Measurements from ENCODE around the gene KRT83. TPM values are rescaled to one million over a fixed set of nuclear protein-coding genes. Genes with fewer than 3 reads are reported as not detected.
A peak's percentile ranks its signal among the peaks of the same experiment; 100 is the strongest.

KRT83 gene
- total RNA-seq, 3 donors from 2014 or later = not detected

DNA sequence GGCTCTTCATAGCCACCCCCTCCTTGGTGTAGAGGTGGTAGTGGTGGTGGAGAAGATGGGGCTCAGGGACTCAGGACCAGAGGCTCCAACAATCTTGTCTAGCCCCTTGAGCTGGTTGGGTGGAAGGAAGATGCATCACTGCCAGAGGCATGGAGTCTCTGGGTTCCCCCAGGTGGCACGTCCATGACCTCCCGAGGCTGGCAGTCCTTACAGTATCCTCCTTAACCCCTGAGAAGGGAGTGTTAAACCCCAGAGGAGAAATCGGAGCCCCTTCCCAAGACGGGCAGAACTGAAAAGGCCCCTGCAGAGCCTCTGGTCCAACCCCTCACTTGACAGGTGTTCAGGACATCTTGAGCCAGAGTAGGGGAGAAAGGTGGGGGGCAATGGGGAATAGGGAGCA is 9.1 kb downstream of the KRT83 start:
- DNase-seq = no peak
- no peak for ATAC-seq
- intact Hi-C loops (cut with DNase I, micrococcal nuclease) = no loop called here
- Histone ChIP-seq H3K4me3 (no peak overlapping the region), H3K36me3 (ENCODE audit: low read depth) (no peaks in the 10 kb centered on the region), H3K9me3 (no peaks in the 10 kb centered on the region), H3K4me1 (ENCODE audit: low read depth) (peaks cover 8% of the 10 kb centered on the region)
- TF ChIP-seq, protein P1, sequence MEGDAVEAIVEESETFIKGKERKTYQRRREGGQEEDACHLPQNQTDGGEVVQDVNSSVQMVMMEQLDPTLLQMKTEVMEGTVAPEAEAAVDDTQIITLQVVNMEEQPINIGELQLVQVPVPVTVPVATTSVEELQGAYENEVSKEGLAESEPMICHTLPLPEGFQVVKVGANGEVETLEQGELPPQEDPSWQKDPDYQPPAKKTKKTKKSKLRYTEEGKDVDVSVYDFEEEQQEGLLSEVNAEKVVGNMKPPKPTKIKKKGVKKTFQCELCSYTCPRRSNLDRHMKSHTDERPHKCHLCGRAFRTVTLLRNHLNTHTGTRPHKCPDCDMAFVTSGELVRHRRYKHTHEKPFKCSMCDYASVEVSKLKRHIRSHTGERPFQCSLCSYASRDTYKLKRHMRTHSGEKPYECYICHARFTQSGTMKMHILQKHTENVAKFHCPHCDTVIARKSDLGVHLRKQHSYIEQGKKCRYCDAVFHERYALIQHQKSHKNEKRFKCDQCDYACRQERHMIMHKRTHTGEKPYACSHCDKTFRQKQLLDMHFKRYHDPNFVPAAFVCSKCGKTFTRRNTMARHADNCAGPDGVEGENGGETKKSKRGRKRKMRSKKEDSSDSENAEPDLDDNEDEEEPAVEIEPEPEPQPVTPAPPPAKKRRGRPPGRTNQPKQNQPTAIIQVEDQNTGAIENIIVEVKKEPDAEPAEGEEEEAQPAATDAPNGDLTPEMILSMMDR (IDR thresholded peaks at IDR 0.05) = no peak

DNA sequence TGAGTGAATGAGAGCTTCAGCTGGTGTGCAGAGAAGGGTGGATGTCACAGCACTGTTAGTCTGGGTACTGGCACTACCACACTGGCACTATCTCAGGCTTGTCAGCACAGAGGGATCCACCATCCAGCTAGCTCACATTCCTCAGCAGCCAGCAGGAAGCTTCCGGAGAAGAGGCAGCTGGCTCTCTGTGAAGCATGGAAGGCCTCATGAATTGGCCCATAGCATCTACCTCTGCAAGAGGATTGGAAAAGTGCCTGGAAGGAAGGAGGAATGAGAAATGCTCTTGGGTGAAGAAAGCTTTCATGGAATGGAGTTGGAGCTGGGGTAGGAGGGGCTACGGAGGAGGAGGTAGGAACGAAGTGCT is 9.9 kb downstream of the KRT83 start:
- peaks cover 8% of the 10 kb centered on the region for H3K4me1 ChIP-seq (ENCODE audit: low read depth)
- no peaks in the 10 kb centered on the region for H3K36me3 ChIP-seq (ENCODE audit: low read depth)
- intact Hi-C loops (cut with DNase I, micrococcal nuclease) = no loop called here
- TF ChIP-seq, protein P1 (IDR thresholded peaks at IDR 0.05) = no peak
- no peak overlapping the region for H3K4me3 ChIP-seq
- H3K9me3 ChIP-seq = no peaks in the 10 kb centered on the region
- no peak for DNase-seq
- no peak for ATAC-seq

DNA sequence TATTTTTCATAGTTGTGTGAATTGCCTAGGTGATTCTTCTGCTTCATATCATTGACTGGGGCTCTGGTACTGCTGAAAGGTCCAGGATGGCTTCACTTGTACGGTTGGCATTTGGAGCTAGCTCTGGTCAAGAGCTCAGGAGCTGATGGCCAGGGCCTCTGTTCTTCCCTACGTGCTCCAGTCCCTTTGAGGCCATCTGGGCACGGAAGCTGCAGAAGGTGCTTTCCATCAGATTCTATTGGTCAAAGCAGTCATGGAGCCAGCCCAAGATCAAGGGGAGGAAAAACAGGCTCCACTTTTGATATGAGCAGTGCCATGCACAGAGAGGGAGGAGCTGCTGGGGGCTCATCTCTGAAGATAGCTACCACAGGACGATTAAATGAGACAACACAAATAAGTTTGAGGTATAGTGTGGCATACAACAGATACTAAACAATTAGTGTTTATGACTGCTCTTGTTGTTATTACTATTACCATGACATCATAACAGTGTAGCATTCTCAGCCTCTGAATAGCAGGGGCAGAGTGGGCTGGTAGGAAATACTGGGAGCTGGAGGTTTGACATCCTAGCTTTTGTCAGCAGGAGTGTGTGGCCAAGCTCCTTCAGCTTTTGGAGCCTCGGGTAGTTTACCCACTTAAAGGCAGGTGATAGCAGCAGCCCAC is 10.4 kb downstream of the KRT83 start:
- intact Hi-C loops (cut with DNase I, micrococcal nuclease) = no loop called here
- TF ChIP-seq, protein P1 (IDR thresholded peaks at IDR 0.05) = no peak

DNA sequence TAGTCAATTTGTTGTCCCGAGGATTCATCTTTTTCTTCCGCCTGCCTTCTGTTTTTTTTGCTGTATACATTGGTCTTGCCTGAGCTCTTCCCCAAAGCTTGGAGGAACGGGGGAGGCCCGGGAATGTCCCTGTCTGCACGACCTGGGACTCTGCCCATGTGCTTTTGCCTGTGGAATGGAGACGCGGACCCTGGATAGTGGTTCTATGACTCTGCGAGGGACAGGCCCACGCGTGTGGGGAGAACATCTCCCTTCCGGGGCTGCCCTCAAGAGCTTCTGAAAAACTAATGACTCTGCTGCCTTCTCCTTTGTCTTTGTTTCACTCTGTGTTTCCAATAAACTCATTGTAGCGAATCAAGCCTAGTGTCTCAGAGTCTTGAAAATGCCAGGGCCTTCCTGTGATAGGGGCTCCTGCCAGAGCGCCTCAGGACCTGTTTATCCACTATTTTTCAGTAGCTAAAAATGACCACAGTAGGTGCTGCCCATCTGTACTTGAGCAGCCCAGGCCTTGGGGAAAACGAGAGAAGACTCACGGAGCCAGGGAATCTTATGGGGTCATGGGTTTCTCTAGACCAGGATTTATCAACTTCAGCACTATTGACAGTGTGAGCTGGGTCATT is 12.3 kb downstream of the KRT83 start:
- Histone ChIP-seq H3K4me1 (ENCODE audit: low read depth) (peaks cover 8% of the 10 kb centered on the region), H3K9me3 (no peaks in the 10 kb centered on the region), H3K4me3 (no peak overlapping the region), H3K36me3 (ENCODE audit: low read depth) (no peaks in the 10 kb centered on the region)
- DNase-seq = no peak
- ATAC-seq = no peak
- intact Hi-C loops (cut with DNase I, micrococcal nuclease) = no loop called here
- TF ChIP-seq, protein P1 (IDR thresholded peaks at IDR 0.05) = no peak

More for the DNA sequence above, 10.4 kb downstream of the KRT83 start:
- H3K36me3 ChIP-seq (ENCODE audit: low read depth) = no peaks in the 10 kb centered on the region
- ATAC-seq = no peak
- no peak for DNase-seq
- H3K4me3 ChIP-seq = no peak overlapping the region
- H3K9me3 ChIP-seq = no peaks in the 10 kb centered on the region
- H3K4me1 ChIP-seq (ENCODE audit: low read depth) = peaks cover 8% of the 10 kb centered on the region

DNA sequence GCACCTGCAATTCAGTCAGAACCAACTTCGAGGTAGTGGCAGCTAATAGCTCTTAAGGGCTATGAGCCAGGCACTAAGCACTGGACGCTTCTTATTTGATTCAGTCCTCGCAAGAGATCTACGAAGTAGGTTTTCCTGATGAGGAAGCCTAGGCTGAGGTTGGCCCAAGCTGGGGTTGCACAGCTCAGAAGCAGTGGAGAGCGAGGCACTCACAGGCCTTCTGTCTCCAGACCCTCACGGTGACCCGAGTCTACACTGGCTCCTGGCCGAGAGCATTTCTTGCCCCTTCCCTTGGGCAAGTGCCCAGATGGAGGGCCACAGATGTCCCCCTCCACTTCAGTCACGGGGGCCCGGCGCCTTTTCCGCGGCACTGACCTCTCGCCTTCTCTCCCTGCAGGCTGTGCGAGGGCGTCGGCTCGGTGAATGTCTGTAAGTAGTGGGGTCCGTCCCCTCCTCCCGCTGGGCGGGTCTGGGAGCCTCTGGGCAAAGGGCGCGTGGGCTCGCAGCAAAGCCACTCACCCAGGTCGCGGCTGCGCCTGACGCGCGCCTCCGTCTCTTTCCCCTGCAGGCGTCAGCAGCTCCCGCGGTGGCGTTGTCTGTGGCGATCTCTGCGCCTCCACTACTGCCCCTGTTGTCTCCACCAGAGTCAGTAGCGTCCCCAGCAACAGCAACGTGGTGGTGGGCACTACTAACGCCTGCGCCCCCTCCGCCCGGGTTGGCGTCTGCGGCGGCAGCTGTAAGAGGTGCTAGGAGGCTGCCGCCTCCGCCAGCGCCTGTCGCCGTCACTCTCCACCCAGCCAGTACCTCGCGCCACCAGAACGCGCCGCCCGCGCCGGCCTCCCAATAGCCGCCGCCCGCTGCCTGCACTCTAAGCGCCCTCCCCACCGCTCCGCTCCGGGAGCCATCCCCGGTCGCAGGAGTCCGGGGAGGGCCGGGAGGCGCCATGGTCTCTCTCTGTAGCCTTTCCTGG is 13.1 kb downstream of the KRT83 start:
- intact Hi-C loops (cut with DNase I, micrococcal nuclease) = no loop called here
- TF ChIP-seq, protein P1 (IDR thresholded peaks at IDR 0.05) = no peak
- no peaks in the 10 kb centered on the region for H3K36me3 ChIP-seq (ENCODE audit: low read depth)
- H3K9me3 ChIP-seq = no peaks in the 10 kb centered on the region
- ATAC-seq = peak; percentile 86
- DNase-seq = peak in 2 of 3 donors; percentile 47 to 63
- no peak overlapping the region for H3K4me3 ChIP-seq
- H3K4me1 ChIP-seq (ENCODE audit: low read depth) = peaks cover 8% of the 10 kb centered on the region
